ENCODE measurements around the gene TNIP1.

Gene TNIP1

GRCh38 chr5:151065609-151066008 is 15.2 kb downstream of the TNIP1 start:
- no peak for DNase-seq (ENCODE audit: low read depth, low spot score)

GRCh38 chr5:151064916-151065499 is 15.8 kb downstream of the TNIP1 start:
- no peak for DNase-seq (ENCODE audit: low read depth, low spot score)

GRCh38 chr5:151063142-151063989 is 17.5 kb downstream of the TNIP1 start:
- no peak for DNase-seq (ENCODE audit: low read depth, low spot score)

GRCh38 chr5:151062405-151063141 is 18.3 kb downstream of the TNIP1 start:
- DNase-seq (ENCODE audit: low read depth, low spot score), result no peak

DNA sequence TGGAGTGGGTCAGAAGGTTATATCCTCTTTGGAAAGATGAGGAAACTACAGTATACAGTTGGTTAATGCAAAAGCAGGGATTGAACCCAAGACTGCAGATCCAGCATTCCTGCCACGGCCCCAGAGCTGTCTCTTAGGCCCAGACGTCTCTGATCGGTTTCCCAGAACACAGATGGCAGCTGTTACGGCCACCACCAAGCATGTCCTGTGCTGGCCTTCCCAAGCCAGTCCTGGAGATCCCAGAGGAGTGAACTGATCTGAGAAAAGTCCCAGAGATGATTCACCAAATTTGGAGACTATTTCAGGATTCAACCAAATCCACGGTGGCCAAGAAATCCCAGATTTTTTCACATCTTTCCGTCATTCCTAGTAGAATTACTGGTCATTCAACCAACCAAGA is 20.1 kb downstream of the TNIP1 start:
- no peak for DNase-seq (ENCODE audit: low read depth, low spot score)

DNA sequence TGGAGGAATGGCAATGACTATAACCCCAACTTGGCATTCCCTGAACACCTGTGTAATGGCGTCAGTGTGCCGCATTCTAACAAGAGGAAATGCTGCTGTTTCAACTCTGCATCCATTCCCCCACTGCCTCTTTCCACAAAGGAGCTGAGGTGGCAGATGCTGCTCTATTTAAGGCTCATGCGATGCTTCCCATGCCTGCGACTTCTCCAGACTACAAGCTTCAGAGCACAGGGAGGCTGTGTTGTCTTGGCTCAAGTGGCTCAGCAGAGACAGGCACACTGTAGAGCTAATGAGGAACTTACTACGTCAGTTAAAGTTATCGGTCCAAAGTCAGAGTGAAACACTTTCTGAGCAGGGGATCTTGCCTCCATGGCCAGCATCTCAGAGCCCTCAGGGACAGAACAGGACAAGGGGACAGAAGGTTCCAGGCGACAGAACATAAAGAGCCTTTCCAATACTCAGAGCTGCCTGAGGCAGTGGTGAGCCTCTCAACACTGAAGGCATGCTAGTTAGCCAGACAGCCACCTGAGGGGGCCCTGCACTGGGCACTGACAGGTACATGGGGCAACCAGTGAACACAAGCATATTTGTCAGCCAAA is 21.8 kb downstream of the TNIP1 start:
- DNase-seq (ENCODE audit: low read depth, low spot score), result no peak

DNA sequence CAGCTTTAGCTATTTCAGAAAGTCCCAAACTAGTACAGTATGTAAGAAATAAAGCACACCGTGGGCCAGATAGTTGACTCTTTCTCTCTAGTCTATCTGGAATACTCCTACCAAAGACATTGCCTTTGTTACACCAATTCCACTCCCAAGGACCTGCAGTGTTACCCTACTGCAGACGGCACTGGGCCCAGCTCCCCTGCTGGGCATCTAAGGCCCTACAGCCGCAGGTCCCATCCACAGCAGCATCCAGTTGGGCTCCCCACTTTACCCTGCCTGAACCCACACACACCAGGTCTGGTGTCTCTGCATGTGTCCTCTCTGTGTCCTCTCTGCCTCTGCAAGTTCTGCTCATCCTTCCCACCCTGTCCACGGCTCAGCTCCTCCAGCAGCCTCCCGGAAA is 22.5 kb downstream of the TNIP1 start:
- no peak for DNase-seq (ENCODE audit: low read depth, low spot score)

GRCh38 chr5:151056379-151057325 is 24.2 kb downstream of the TNIP1 start:
- DNase-seq (ENCODE audit: low read depth, low spot score), result no peak

- DNase-seq (ENCODE audit: low read depth, low spot score), result no peak
These were observed 25.5 kb downstream of the TNIP1 start for GRCh38 chr5:151055336-151055735.

- no peak for DNase-seq (ENCODE audit: low read depth, low spot score)
These were observed 26.1 kb downstream of the TNIP1 start for GRCh38 chr5:151054709-151055108.

- DNase-seq (ENCODE audit: low read depth, low spot score), result no peak
These were observed 26.9 kb downstream of the TNIP1 start for GRCh38 chr5:151053796-151054462.

DNA sequence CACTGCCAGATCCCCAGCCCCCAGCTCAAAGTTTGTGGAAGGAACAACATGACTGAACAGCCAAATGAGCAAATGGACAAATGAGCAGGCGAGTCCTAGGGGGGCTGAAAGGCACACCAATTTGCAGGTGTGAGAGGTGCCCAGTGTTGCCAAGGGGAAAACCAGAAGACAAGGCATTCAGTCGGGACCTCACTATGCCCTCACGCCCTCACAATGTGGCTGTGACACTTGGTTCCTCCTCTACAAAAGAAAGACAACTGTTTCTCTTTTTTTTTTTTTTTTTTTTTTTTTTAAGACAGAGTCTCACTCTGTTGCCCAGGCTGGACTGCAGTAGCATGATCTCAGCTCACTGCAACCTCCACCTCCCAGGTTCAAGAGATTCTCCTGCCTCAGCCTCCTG is 28.0 kb downstream of the TNIP1 start:
- DNase-seq (ENCODE audit: low read depth, low spot score), result no peak

GRCh38 chr5:151051931-151052608 is 28.8 kb downstream of the TNIP1 start:
- DNase-seq (ENCODE audit: low read depth, low spot score), result no peak

DNA sequence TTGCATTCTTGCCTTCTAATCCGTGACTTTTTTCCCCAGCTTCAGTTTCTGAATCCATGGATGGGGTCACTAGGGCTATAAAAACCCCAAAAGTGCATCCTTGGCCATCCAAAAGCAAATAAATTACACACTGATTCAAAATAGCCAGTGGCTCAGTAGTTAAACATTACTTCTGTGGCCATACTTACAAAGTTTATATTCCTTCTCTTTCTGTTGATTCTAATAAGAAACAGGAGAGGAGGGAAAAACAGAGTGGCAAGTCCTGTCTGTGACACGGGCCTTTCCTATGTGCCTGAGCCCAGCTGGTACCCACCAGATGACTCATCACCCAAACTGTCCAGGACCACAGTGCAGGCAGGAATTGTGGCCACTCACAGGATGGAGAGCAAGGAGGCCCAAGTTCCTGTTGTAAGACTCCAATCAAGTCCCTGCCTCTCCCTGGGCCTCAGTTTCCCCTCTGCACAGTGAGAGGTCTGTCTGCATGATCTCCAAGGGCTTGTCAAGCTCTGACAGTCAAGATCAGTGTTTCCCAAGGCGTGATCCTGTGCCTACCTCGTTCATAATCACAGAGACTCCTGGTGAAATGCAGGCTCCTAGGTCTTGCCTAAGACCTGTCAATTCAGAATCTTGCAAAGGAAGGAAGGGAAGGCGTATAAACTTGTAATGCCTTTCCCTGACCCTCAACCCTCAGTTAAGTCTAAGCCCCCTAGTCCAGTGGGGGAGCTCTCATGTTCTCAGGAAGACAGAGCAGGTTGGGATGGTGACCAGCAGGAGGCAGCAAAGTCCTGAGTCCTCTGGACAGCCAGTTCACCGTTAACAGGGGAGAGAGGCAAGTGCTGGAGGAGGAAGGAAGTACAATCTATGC is 29.5 kb downstream of the TNIP1 start:
- peak; percentile 40 for DNase-seq (ENCODE audit: low read depth, low spot score)

- no peak for DNase-seq (ENCODE audit: low read depth, low spot score)
These were observed 32.3 kb downstream of the TNIP1 start for GRCh38 chr5:151048526-151048925.

GRCh38 chr5:151047814-151048425 is 32.9 kb downstream of the TNIP1 start:
- no peak for DNase-seq (ENCODE audit: low read depth, low spot score)

DNA sequence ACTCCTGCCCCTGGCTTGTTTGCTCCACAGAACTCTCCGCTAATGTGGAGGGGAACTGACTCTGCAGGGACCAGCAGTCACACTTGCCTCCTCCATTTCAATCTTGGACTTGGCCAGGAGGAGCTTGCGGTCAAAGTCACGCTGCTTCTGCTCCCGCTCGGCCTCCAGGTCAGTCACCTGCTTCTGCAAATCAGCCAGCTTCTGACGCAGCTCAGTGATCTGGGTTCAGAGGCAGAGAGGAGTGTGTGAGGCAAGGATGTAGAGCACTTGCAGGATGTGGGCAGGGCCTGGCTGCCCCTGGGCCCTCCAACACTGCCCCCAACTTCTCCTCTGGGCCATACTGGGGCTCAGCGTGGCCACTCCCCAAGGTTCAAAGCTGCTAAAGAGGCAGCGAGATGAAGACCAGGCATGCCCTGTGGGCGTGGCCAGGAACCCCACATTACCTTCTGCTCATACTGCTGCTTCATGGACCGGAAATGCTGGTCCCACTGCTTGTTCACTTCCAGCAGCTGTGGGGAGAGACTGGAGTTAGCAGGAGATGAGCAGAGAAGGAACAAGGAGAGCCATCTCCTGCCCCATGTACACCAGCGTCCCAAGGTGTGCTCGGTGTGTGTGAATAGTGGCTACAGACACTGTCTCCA is 38.3 kb downstream of the TNIP1 start:
- no peak for DNase-seq (ENCODE audit: low read depth, low spot score)

Data from activated naive CD8-positive, alpha-beta T cell treated with anti-CD3 and anti-CD28 coated beads, Interleukin-2, amount 50 U/mL, for 16 hours (primary cell).